GM19099 (cell line): ENCODE results near the gene BMP2K.

Source experiments
- POLR2A ChIP-seq: IDR thresholded peaks from 3 replicates; pipeline ENCODE4 v1.6.1; 2011; ENCODE audit warnings: low read depth; ENCODE audit not compliant: insufficient read length; ENCODE audit errors: extremely low read depth

Gene BMP2K

GRCh38 chr4:78803983-78804382 lies 27.8 kb downstream of the BMP2K start:
- no peak for TF ChIP-seq POLR2A

GRCh38 chr4:78806943-78807460 lies 30.9 kb downstream of the BMP2K start:
- TF ChIP-seq POLR2A = no peak

- TF ChIP-seq POLR2A = no peak
Measured at GRCh38 chr4:78809295-78809694, 33.1 kb downstream of the BMP2K start.

- TF ChIP-seq POLR2A = no peak
Measured at GRCh38 chr4:78809928-78810835, 34.0 kb downstream of the BMP2K start.

GRCh38 chr4:78811034-78811433 lies 34.9 kb downstream of the BMP2K start:
- TF ChIP-seq POLR2A = no peak

- no peak for TF ChIP-seq POLR2A
Measured at GRCh38 chr4:78818530-78819079, 42.5 kb downstream of the BMP2K start.

GRCh38 chr4:78824001-78824400 lies 47.9 kb downstream of the BMP2K start:
- no peak for TF ChIP-seq POLR2A

- no peak for TF ChIP-seq POLR2A
Measured at GRCh38 chr4:78827191-78827590, 51.0 kb downstream of the BMP2K start.

GRCh38 chr4:78829296-78829695 lies 53.1 kb downstream of the BMP2K start:
- no peak for TF ChIP-seq POLR2A

- TF ChIP-seq POLR2A = no peak
Measured at GRCh38 chr4:78845472-78845871, 69.3 kb downstream of the BMP2K start.

- no peak for TF ChIP-seq POLR2A
Measured at GRCh38 chr4:78846258-78846657, 70.1 kb downstream of the BMP2K start.

- TF ChIP-seq POLR2A = no peak
Measured at GRCh38 chr4:78862314-78862737, 86.2 kb downstream of the BMP2K start.

GRCh38 chr4:78863254-78863869 lies 87.2 kb downstream of the BMP2K start:
- TF ChIP-seq POLR2A = no peak

- no peak for TF ChIP-seq POLR2A
Measured at GRCh38 chr4:78863991-78864390, 87.8 kb downstream of the BMP2K start.

- no peak for TF ChIP-seq POLR2A
Measured at GRCh38 chr4:78864405-78865024, 88.4 kb downstream of the BMP2K start.

GRCh38 chr4:78865451-78865850 lies 89.3 kb downstream of the BMP2K start:
- no peak for TF ChIP-seq POLR2A

- no peak for TF ChIP-seq POLR2A
Measured at GRCh38 chr4:78870056-78870455, 93.9 kb downstream of the BMP2K start.
